Measurements from ENCODE around the gene FOXK1.
"Not testable (repeated sequence)": the region's sequence is repeated elsewhere in the genome, so short reads cannot be mapped to it uniquely, and the experiment has no call there.

The FOXK1 gene

GRCh38 chr7:4789194-4790077 lies 107.3 kb downstream of the FOXK1 start:
- Histone ChIP-seq H3K4me1 (ENCODE audit: control insufficient read depth, insufficient read depth, low read length) (no peaks in the 10 kb centered on the region), H3K9ac (ENCODE audit: low read depth, low read length) (no peak overlapping the region), H3K27me3 (ENCODE audit: control insufficient read depth, insufficient read depth, low read length) (no peaks in the 10 kb centered on the region), H3K36me3 (ENCODE audit: control insufficient read depth, insufficient read depth, low read length) (peaks cover 51% of the 10 kb centered on the region), H3K4me3 (ENCODE audit: low read depth, low read length) (no peak overlapping the region), H3K9me3 (ENCODE audit: control insufficient read depth, insufficient read depth, low read length) (no peaks in the 10 kb centered on the region)

GRCh38 chr7:4790078-4790465 lies 108.0 kb downstream of the FOXK1 start:
- Histone ChIP-seq H3K9me3 (ENCODE audit: control insufficient read depth, insufficient read depth, low read length) (no peaks in the 10 kb centered on the region), H3K4me1 (ENCODE audit: control insufficient read depth, insufficient read depth, low read length) (no peaks in the 10 kb centered on the region), H3K9ac (ENCODE audit: low read depth, low read length) (no peak overlapping the region), H3K36me3 (ENCODE audit: control insufficient read depth, insufficient read depth, low read length) (peaks cover 46% of the 10 kb centered on the region), H3K4me3 (ENCODE audit: low read depth, low read length) (no peak overlapping the region), H3K27me3 (ENCODE audit: control insufficient read depth, insufficient read depth, low read length) (no peaks in the 10 kb centered on the region)

- Histone ChIP-seq H3K9ac (ENCODE audit: low read depth, low read length) (no peak overlapping the region), H3K9me3 (ENCODE audit: control insufficient read depth, insufficient read depth, low read length) (no peaks in the 10 kb centered on the region), H3K36me3 (ENCODE audit: control insufficient read depth, insufficient read depth, low read length) (peaks cover 43% of the 10 kb centered on the region), H3K27me3 (ENCODE audit: control insufficient read depth, insufficient read depth, low read length) (no peaks in the 10 kb centered on the region), H3K4me3 (ENCODE audit: low read depth, low read length) (no peak overlapping the region), H3K4me1 (ENCODE audit: control insufficient read depth, insufficient read depth, low read length) (no peaks in the 10 kb centered on the region)
Measured at GRCh38 chr7:4790516-4790991, 108.5 kb downstream of the FOXK1 start.

- Histone ChIP-seq H3K9me3 (ENCODE audit: control insufficient read depth, insufficient read depth, low read length) (no peaks in the 10 kb centered on the region), H3K36me3 (ENCODE audit: control insufficient read depth, insufficient read depth, low read length) (peaks cover 40% of the 10 kb centered on the region), H3K27me3 (ENCODE audit: control insufficient read depth, insufficient read depth, low read length) (no peaks in the 10 kb centered on the region), H3K4me3 (ENCODE audit: low read depth, low read length) (no peak overlapping the region), H3K4me1 (ENCODE audit: control insufficient read depth, insufficient read depth, low read length) (no peaks in the 10 kb centered on the region), H3K9ac (ENCODE audit: low read depth, low read length) (no peak overlapping the region)
Measured at GRCh38 chr7:4791101-4791737, 109.1 kb downstream of the FOXK1 start.

DNA sequence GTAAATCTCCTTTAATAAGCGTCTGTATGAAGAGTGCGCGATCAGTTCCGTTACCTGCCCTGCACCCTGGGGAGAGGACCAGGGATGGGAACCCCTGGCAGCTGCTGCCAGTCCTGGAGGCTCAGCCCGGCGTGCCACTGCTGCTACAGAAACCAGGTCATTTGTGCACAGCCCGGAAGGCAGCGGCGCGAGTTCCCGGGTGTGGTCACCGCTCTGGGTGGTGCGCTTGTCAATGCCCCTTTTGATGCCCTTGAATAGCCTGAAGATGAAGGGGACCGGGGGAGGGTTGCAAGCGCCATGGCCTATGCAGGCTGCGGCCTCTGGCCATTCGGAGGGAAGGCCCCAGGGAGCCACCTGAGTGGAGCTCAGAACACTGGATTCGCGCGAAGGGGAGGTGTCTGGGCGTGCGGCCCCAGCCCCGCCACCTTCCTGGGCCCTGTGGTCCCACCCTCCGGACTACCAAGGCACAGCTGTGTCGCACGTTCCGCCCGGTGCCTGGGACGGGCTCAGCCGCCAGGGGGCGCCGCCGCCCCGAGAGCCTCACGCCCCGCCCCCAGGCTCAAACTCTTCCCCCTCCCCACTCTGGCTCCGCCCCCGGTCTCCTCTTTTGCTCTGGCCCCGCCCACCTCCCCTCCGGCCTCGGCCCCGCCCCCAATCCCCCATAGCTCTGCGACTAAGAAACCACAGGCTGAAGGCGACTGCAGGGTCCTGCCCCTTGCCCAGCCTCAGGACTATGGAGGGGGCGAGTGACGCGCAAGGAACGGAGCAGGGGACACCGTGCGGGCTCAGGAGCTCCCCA lies 109.8 kb downstream of the FOXK1 start:
- H3K27me3 ChIP-seq (ENCODE audit: control insufficient read depth, insufficient read depth, low read length): no peaks in the 10 kb centered on the region
- peak overlapping the region; percentile 54 for H3K4me3 ChIP-seq (ENCODE audit: low read depth, low read length)
- H3K9me3 ChIP-seq (ENCODE audit: control insufficient read depth, insufficient read depth, low read length): no peaks in the 10 kb centered on the region
- H3K9ac ChIP-seq (ENCODE audit: low read depth, low read length): no peak overlapping the region
- H3K4me1 ChIP-seq (ENCODE audit: control insufficient read depth, insufficient read depth, low read length): no peaks in the 10 kb centered on the region
- peaks cover 37% of the 10 kb centered on the region for H3K36me3 ChIP-seq (ENCODE audit: control insufficient read depth, insufficient read depth, low read length)

- Histone ChIP-seq H3K36me3 (ENCODE audit: control insufficient read depth, insufficient read depth, low read length) (peaks cover 32% of the 10 kb centered on the region), H3K4me1 (ENCODE audit: control insufficient read depth, insufficient read depth, low read length) (no peaks in the 10 kb centered on the region), H3K4me3 (ENCODE audit: low read depth, low read length) (peak overlapping the region; percentile 54), H3K27me3 (ENCODE audit: control insufficient read depth, insufficient read depth, low read length) (no peaks in the 10 kb centered on the region), H3K9ac (ENCODE audit: low read depth, low read length) (no peak overlapping the region), H3K9me3 (ENCODE audit: control insufficient read depth, insufficient read depth, low read length) (no peaks in the 10 kb centered on the region)
Measured at GRCh38 chr7:4792537-4793126, 110.5 kb downstream of the FOXK1 start.

DNA sequence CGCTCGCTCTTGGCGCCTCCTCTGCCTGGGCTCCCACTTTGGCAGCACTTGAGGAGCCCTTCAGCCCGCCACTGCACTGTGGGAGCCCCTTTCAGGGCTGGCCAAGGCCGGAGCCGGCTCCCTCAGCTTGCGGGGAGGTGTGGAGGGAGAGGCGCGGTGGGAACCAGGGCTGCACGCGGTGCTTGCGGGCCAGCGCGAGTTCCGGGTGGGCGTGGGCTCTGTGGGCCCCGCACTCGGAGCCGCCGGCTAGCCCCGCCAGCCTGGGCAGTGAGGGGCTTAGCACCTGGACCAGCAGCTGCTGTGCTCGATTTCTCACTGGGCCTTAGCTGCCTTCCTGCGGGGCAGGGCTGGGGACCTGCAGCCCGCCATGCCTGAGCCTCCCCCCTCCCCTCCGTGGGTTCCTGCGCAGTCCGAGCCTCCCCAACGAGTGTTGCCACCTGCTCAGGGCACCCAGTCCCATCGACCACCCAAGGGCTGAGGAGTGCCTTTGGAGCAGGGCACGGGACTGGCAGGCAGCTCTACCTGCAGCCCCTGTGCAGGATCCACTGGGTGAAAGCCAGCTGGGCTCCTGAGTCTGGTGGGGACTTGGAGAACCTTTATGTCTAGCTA lies 111.4 kb downstream of the FOXK1 start:
- H3K27me3 ChIP-seq (ENCODE audit: control insufficient read depth, insufficient read depth, low read length); H3K4me3 ChIP-seq (ENCODE audit: low read depth, low read length); H3K4me1 ChIP-seq (ENCODE audit: control insufficient read depth, insufficient read depth, low read length); H3K9ac ChIP-seq (ENCODE audit: low read depth, low read length); H3K9me3 ChIP-seq (ENCODE audit: control insufficient read depth, insufficient read depth, low read length): not testable (repeated sequence)
- peaks cover 24% of the 10 kb centered on the region for H3K36me3 ChIP-seq (ENCODE audit: control insufficient read depth, insufficient read depth, low read length)

- not testable (repeated sequence) for H3K9me3 ChIP-seq (ENCODE audit: control insufficient read depth, insufficient read depth, low read length); H3K4me1 ChIP-seq (ENCODE audit: control insufficient read depth, insufficient read depth, low read length); H3K4me3 ChIP-seq (ENCODE audit: low read depth, low read length); H3K9ac ChIP-seq (ENCODE audit: low read depth, low read length); H3K27me3 ChIP-seq (ENCODE audit: control insufficient read depth, insufficient read depth, low read length)
- H3K36me3 ChIP-seq (ENCODE audit: control insufficient read depth, insufficient read depth, low read length): peaks cover 18% of the 10 kb centered on the region
Measured at GRCh38 chr7:4794171-4794570, 112.1 kb downstream of the FOXK1 start.

DNA sequence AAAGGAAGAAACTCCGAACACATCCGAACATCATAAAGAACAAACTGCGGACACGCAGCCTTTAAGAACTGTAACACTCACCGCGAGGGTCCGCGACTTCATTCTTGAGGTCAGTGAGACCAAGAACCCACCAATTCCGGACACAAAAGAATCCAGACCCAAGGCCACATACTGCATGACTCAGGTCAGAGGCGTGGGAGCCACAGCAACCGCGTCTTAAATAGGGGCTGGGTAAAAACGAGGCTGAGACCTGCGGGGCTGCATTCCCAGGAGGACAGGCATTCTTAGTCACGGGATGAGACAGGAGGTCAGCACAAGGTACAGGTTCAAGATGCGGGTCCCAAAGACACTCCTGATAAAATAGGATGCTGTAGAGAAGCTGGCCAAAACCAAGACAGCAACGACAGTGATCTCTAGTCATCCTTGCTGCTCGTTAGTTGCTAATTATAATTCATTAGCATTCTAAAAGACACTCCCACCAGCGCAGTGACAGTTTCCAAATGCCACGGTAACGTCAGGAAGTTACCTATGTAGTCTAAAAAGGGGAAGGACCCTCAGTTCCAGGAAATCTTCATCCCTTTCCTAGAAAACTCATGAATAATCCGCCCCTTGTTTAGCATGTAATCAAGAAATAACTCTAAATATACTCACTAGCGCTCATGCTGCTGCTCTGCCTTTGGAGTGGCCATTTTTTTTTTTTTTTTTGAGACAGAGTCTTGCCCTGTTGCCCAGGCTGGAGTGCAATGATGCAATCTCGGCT lies 112.7 kb downstream of the FOXK1 start:
- no peaks in the 10 kb centered on the region for H3K9me3 ChIP-seq (ENCODE audit: control insufficient read depth, insufficient read depth, low read length)
- no peaks in the 10 kb centered on the region for H3K4me1 ChIP-seq (ENCODE audit: control insufficient read depth, insufficient read depth, low read length)
- H3K36me3 ChIP-seq (ENCODE audit: control insufficient read depth, insufficient read depth, low read length): peaks cover 13% of the 10 kb centered on the region
- no peak overlapping the region for H3K9ac ChIP-seq (ENCODE audit: low read depth, low read length)
- no peak overlapping the region for H3K4me3 ChIP-seq (ENCODE audit: low read depth, low read length)
- no peaks in the 10 kb centered on the region for H3K27me3 ChIP-seq (ENCODE audit: control insufficient read depth, insufficient read depth, low read length)

- H3K9me3 ChIP-seq (ENCODE audit: control insufficient read depth, insufficient read depth, low read length): no peaks in the 10 kb centered on the region
- peaks cover 5% of the 10 kb centered on the region for H3K36me3 ChIP-seq (ENCODE audit: control insufficient read depth, insufficient read depth, low read length)
- no peaks in the 10 kb centered on the region for H3K4me1 ChIP-seq (ENCODE audit: control insufficient read depth, insufficient read depth, low read length)
- H3K9ac ChIP-seq (ENCODE audit: low read depth, low read length): no peak overlapping the region
- no peak overlapping the region for H3K4me3 ChIP-seq (ENCODE audit: low read depth, low read length)
- no peaks in the 10 kb centered on the region for H3K27me3 ChIP-seq (ENCODE audit: control insufficient read depth, insufficient read depth, low read length)
Measured at GRCh38 chr7:4796453-4796852, 114.4 kb downstream of the FOXK1 start.

All from iPS-15b (cell line).